ENCODE data around the gene PID1.

Gene PID1

GRCh38 chr2:229071292-229071976 is 199.7 kb downstream of the PID1 start:
- Histone ChIP-seq H3K4me1 (ENCODE audit: low read depth, poor library complexity, severe bottlenecking) (no peaks in the 10 kb centered on the region), H3K79me2 (ENCODE audit: insufficient read depth, low read depth) (no peaks in the 10 kb centered on the region), H4K20me1 (ENCODE audit: insufficient read depth) (no peaks in the 10 kb centered on the region), H3K9ac (no peak overlapping the region), H3K27me3 (ENCODE audit: insufficient read depth, low read depth) (no peaks in the 10 kb centered on the region), H3K27ac (no peak overlapping the region), H3K4me2 (no peak overlapping the region), H2AFZ (ENCODE audit: low read depth) (no peak overlapping the region), H3K4me3 (IDR thresholded peaks at IDR 0.05; ENCODE audit: insufficient read depth, low read depth, low read length) (no peak overlapping the region), H3K36me3 (ENCODE audit: insufficient read depth) (no peaks in the 10 kb centered on the region)
- no peak for TF ChIP-seq CTCF (conservative IDR thresholded peaks at IDR 0.05; ENCODE audit: low read depth, low read length)

- Histone ChIP-seq H3K4me3 (IDR thresholded peaks at IDR 0.05; ENCODE audit: insufficient read depth, low read depth, low read length) (no peak overlapping the region), H3K4me2 (no peak overlapping the region), H3K27ac (no peak overlapping the region), H3K79me2 (ENCODE audit: insufficient read depth, low read depth) (no peaks in the 10 kb centered on the region), H2AFZ (ENCODE audit: low read depth) (no peak overlapping the region), H3K9ac (no peak overlapping the region), H3K36me3 (ENCODE audit: insufficient read depth) (no peaks in the 10 kb centered on the region), H3K27me3 (ENCODE audit: insufficient read depth, low read depth) (no peaks in the 10 kb centered on the region), H4K20me1 (ENCODE audit: insufficient read depth) (no peaks in the 10 kb centered on the region), H3K4me1 (ENCODE audit: low read depth, poor library complexity, severe bottlenecking) (no peaks in the 10 kb centered on the region)
- TF ChIP-seq CTCF (conservative IDR thresholded peaks at IDR 0.05; ENCODE audit: low read depth, low read length): no peak
These were observed 204.9 kb downstream of the PID1 start for GRCh38 chr2:229066121-229066715.

GRCh38 chr2:229064749-229065148 is 206.3 kb downstream of the PID1 start:
- Histone ChIP-seq H3K4me2 (no peak overlapping the region), H3K27ac (no peak overlapping the region), H3K27me3 (ENCODE audit: insufficient read depth, low read depth) (no peaks in the 10 kb centered on the region), H4K20me1 (ENCODE audit: insufficient read depth) (no peaks in the 10 kb centered on the region), H3K9ac (no peak overlapping the region), H3K79me2 (ENCODE audit: insufficient read depth, low read depth) (no peaks in the 10 kb centered on the region), H2AFZ (ENCODE audit: low read depth) (no peak overlapping the region), H3K4me1 (ENCODE audit: low read depth, poor library complexity, severe bottlenecking) (no peaks in the 10 kb centered on the region), H3K4me3 (IDR thresholded peaks at IDR 0.05; ENCODE audit: insufficient read depth, low read depth, low read length) (no peak overlapping the region), H3K36me3 (ENCODE audit: insufficient read depth) (no peaks in the 10 kb centered on the region)
- TF ChIP-seq CTCF (conservative IDR thresholded peaks at IDR 0.05; ENCODE audit: low read depth, low read length): no peak

- Histone ChIP-seq H2AFZ (ENCODE audit: low read depth) (no peak overlapping the region), H3K4me2 (no peak overlapping the region), H3K36me3 (ENCODE audit: insufficient read depth) (no peaks in the 10 kb centered on the region), H3K27me3 (ENCODE audit: insufficient read depth, low read depth) (no peaks in the 10 kb centered on the region), H3K79me2 (ENCODE audit: insufficient read depth, low read depth) (no peaks in the 10 kb centered on the region), H3K9ac (no peak overlapping the region), H3K27ac (no peak overlapping the region), H3K4me3 (IDR thresholded peaks at IDR 0.05; ENCODE audit: insufficient read depth, low read depth, low read length) (no peak overlapping the region), H3K4me1 (ENCODE audit: low read depth, poor library complexity, severe bottlenecking) (no peaks in the 10 kb centered on the region), H4K20me1 (ENCODE audit: insufficient read depth) (no peaks in the 10 kb centered on the region)
- TF ChIP-seq CTCF (conservative IDR thresholded peaks at IDR 0.05; ENCODE audit: low read depth, low read length): no peak
These were observed 210.9 kb downstream of the PID1 start for GRCh38 chr2:229060147-229060546.
